OCI-LY3 (cell line): ENCODE data around the gene DNAJC4.

Experiments used
- H2AFZ ChIP-seq: fragments of 200-600, 300-600 bp; shearing (Covaris generic); 2 replicates; pipeline ENCODE4 v1.6.0; 2014; ENCODE audit warnings: antibody characterized with exemption, low read depth, low read length
- H3K27ac ChIP-seq: fragments of 200-600, 300-600 bp; sonication (generic); 2 replicates; pipeline ENCODE4 v1.5.1; 2014; ENCODE audit warnings: mild to moderate bottlenecking, low read length, moderate library complexity, mixed read lengths
- H3K27me3 ChIP-seq: fragments of 200-600, 300-600 bp; sonication (generic); 2 replicates; pipeline ENCODE4 v1.6.1; 2014; ENCODE audit warnings: low read depth, low read length, mixed read lengths
- H3K36me3 ChIP-seq: fragments of 200-600, 300-600 bp; sonication (generic); replicated peaks from 2 replicates; pipeline ENCODE3; 2014; ENCODE audit warnings: low read depth, low read length, mixed read lengths
- H3K4me1 ChIP-seq: fragments of 300-600, 200-600 bp; sonication (generic); 2 replicates; pipeline ENCODE4 v1.6.1; 2014; ENCODE audit warnings: low read length, mixed read lengths
- H3K4me2 ChIP-seq: fragments of 200-600, 300-600 bp; sonication (generic); 2 replicates; pipeline ENCODE4 v1.6.1; 2014; ENCODE audit warnings: low read length, mixed read lengths
- H3K4me3 ChIP-seq: fragments of 300-600, 200-600 bp; sonication (generic); 2 replicates; pipeline ENCODE4 v1.5.1; 2014; ENCODE audit warnings: antibody characterized with exemption, mild to moderate bottlenecking, low read length, moderate library complexity
- H3K79me2 ChIP-seq: fragments of 300-600, 200-600 bp; shearing (Covaris generic); 2 replicates; pipeline ENCODE4 v1.6.1; 2014; ENCODE audit warnings: mild to moderate bottlenecking, low read length, mixed read lengths
- H3K9ac ChIP-seq: fragments of 300-600, 200-600 bp; shearing (Covaris generic); 2 replicates; pipeline ENCODE4 v1.6.0; 2014; ENCODE audit warnings: mild to moderate bottlenecking, low read length, moderate library complexity
- H3K9me3 ChIP-seq: fragments of 200-600, 300-600 bp; shearing (Covaris generic); 2 replicates; pipeline ENCODE4 v1.6.1; 2014; ENCODE audit warnings: low read length, mixed read lengths; ENCODE audit not compliant: insufficient read depth
- H4K20me1 ChIP-seq: fragments of 200-600, 300-600 bp; sonication (generic); 2 replicates; pipeline ENCODE4 v1.6.1; 2016; ENCODE audit warnings: low read length, mixed read lengths; ENCODE audit not compliant: insufficient read depth
- EZH2phosphoT487 ChIP-seq: fragments of 200-600 bp; shearing (Covaris generic); IDR thresholded peaks from 2 replicates; pipeline ENCODE4 v1.6.1; 2018; ENCODE audit warnings: antibody characterized with exemption, mixed run types, low read depth
- TF ChIP-seq, protein P1 (sequence below): fragments of 200-600, 300-600 bp; sonication (generic); IDR thresholded peaks from 2 replicates; pipeline ENCODE4 v1.5.1; 2014; ENCODE audit warnings: antibody characterized with exemption, low read length, low read depth

Gene DNAJC4

DNA sequence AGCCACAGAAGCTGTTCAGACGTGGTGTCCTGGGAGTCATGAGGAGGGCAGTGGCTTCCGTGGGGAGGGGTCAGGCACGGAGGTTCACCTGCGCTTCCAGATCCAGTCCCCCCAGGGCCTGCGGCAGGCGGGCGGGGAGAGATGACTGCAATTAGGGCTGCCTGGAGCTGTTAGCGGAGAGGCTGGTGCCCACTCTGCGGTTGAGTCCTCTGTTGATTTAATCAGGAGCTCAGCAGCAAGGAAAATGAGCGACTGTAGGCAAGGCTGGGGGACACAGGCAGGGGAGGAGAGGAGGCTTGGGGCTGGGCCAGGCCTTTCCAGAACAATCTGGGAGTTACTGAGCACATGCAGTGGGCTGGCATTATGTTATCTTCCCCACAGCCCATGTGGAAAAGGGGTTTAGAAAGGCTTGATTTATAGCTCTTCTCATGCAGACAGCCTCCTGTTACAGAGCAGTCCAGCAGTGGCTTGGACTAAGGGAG, 34.1 kb downstream of the DNAJC4 start:
- H3K4me1 ChIP-seq: peaks cover 22% of the 10 kb centered on the region
- H3K4me3 ChIP-seq: no peak overlapping the region
- TF ChIP-seq EZH2phosphoT487: no peak
- TF ChIP-seq, protein P1, sequence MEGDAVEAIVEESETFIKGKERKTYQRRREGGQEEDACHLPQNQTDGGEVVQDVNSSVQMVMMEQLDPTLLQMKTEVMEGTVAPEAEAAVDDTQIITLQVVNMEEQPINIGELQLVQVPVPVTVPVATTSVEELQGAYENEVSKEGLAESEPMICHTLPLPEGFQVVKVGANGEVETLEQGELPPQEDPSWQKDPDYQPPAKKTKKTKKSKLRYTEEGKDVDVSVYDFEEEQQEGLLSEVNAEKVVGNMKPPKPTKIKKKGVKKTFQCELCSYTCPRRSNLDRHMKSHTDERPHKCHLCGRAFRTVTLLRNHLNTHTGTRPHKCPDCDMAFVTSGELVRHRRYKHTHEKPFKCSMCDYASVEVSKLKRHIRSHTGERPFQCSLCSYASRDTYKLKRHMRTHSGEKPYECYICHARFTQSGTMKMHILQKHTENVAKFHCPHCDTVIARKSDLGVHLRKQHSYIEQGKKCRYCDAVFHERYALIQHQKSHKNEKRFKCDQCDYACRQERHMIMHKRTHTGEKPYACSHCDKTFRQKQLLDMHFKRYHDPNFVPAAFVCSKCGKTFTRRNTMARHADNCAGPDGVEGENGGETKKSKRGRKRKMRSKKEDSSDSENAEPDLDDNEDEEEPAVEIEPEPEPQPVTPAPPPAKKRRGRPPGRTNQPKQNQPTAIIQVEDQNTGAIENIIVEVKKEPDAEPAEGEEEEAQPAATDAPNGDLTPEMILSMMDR: no peak
- H3K36me3 ChIP-seq: peaks cover 44% of the 10 kb centered on the region
- no peak overlapping the region for H3K27ac ChIP-seq
- no peak overlapping the region for H3K9ac ChIP-seq
- H4K20me1 ChIP-seq: no peaks in the 10 kb centered on the region
- no peaks in the 10 kb centered on the region for H3K27me3 ChIP-seq
- no peak overlapping the region for H3K4me2 ChIP-seq
- H3K79me2 ChIP-seq: peaks cover 4% of the 10 kb centered on the region; the same call in 1 of the 2 replicates
- no peak overlapping the region for H2AFZ ChIP-seq
- no peaks in the 10 kb centered on the region for H3K9me3 ChIP-seq

DNA sequence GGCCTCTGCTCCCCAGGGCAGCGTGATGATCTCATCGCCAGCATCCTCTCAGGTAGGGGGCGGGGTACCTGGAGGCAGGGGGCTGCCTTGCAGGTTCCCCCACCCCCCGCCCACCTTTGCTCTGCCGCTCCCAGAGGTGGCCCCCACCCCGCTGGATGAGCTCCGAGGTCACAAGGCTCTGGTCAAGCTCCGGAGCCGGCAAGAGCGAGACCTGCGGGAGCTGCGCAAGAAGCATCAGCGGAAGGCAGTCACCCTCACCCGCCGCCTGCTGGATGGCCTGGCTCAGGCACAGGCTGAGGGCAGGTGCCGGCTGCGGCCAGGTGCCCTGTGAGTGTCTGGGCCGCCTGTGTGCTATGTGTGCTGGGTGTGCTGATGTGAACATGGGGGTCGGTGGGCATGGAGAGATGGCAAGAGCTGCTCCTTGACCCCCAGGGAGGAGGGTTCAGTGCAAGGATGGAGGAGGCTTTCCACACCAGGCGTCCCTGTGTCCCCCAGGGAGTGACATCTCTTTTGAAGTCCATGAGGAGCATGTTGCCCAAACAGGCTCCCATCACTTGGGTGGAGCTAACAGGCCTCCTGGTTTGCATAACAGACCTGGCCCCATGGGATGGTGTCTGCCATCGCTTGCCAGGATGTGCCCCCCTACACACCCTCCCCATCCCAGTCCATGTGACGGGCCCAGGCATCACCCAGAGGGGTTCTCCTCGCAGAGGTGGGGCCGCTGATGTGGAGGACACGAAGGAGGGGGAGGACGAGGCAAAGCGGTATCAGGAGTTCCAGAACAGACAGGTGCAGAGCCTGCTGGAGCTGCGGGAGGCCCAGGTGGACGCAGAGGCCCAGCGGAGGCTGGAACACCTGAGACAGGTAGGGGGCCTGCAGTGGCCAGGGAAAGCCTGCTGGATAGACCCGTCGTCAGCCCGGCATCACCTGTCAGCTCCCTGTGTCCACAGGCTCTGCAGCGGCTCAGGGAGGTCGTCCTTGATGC, 35.1 kb downstream of the DNAJC4 start:
- Histone ChIP-seq H3K4me3 (no peak overlapping the region), H3K9me3 (no peaks in the 10 kb centered on the region), H3K79me2 (peaks cover 4% of the 10 kb centered on the region; the same call in 1 of the 2 replicates), H3K4me1 (peaks cover 11% of the 10 kb centered on the region), H3K36me3 (peaks cover 34% of the 10 kb centered on the region), H2AFZ (no peak overlapping the region), H3K9ac (no peak overlapping the region), H3K4me2 (no peak overlapping the region), H3K27me3 (no peaks in the 10 kb centered on the region), H4K20me1 (no peaks in the 10 kb centered on the region), H3K27ac (no peak overlapping the region)
- TF ChIP-seq, protein P1: no peak
- TF ChIP-seq EZH2phosphoT487: no peak

DNA sequence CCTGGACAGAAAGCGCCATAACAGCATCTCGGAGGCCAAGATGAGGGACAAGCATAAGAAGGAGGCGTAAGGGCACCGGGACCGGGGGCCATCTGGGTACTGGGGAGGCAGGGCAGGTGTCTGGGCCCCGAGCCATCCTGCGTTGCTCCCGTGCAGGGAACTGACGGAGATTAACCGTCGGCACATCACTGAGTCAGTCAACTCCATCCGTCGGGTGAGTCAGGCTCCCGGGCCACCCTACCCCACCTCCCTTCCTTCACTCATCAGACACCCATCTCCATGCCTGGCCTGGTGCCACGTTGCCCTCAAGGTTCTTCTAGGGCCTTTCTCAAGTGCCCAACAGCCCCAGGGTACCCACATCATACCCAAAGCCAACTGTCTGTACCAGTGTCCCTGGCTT, 36.0 kb downstream of the DNAJC4 start:
- TF ChIP-seq EZH2phosphoT487: no peak
- TF ChIP-seq, protein P1: no peak
- peaks cover 27% of the 10 kb centered on the region for H3K36me3 ChIP-seq
- H4K20me1 ChIP-seq: no peaks in the 10 kb centered on the region
- H3K4me1 ChIP-seq: peaks cover 10% of the 10 kb centered on the region
- no peaks in the 10 kb centered on the region for H3K27me3 ChIP-seq
- peaks cover 4% of the 10 kb centered on the region; the same call in 1 of the 2 replicates for H3K79me2 ChIP-seq
- no peak overlapping the region for H2AFZ ChIP-seq
- no peak overlapping the region for H3K9ac ChIP-seq
- H3K9me3 ChIP-seq: no peaks in the 10 kb centered on the region
- H3K4me3 ChIP-seq: no peak overlapping the region
- H3K4me2 ChIP-seq: no peak overlapping the region
- H3K27ac ChIP-seq: no peak overlapping the region

DNA sequence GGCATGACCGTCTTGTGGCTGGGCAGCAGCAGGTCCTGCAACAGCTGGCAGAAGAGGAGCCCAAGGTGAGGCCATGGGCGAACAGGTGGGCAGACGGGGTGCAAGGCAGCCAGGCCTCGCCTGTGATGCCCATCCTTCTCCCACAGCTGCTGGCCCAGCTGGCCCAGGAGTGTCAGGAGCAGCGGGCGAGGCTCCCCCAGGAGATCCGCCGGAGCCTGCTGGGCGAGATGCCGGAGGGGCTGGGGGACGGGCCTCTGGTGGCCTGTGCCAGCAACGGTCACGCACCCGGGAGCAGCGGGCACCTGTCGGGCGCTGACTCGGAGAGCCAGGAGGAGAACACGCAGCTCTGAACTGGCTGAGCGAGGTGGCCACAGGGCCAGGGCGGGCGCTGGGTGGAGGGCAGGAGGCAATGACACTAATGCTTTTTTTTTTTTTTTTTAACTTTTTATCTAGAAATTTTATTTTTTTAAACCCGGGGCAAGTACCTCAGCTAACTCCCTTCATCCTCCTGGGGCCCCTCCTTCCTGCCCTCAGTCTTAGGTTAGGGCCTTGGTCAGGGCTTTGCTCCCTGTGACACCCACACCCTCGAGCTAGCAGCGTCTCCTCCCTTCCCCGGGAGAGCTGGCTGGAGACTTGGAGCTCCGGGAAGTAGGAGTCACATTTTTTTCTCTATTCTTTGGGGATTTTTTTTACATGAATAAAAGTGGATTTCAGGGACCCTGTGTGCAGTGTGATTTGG, 37.0 kb downstream of the DNAJC4 start:
- H3K36me3 ChIP-seq: peaks cover 19% of the 10 kb centered on the region
- no peak for TF ChIP-seq EZH2phosphoT487
- TF ChIP-seq, protein P1: no peak
- H3K4me2 ChIP-seq: no peak overlapping the region
- no peak overlapping the region for H3K27ac ChIP-seq
- no peak overlapping the region for H2AFZ ChIP-seq
- no peaks in the 10 kb centered on the region for H3K9me3 ChIP-seq
- H3K27me3 ChIP-seq: no peaks in the 10 kb centered on the region
- H3K9ac ChIP-seq: no peak overlapping the region
- peaks cover 14% of the 10 kb centered on the region for H3K79me2 ChIP-seq
- no peaks in the 10 kb centered on the region for H4K20me1 ChIP-seq
- H3K4me1 ChIP-seq: peaks cover 18% of the 10 kb centered on the region
- no peak overlapping the region for H3K4me3 ChIP-seq
